Epithelial cell of proximal tubule (primary cell): Measurements from ENCODE around the gene PRSS21. TPM values are rescaled to one million over a fixed set of nuclear protein-coding genes. Genes with fewer than 3 reads are reported as not detected.

Experiments
- DNase-seq: peaks from one replicate; pipeline ENCODE4 v3.0.0-alpha.2; 2011; ENCODE audit warnings: low read depth
- H3K4me3 ChIP-seq: 2 replicates; pipeline ENCODE4 v1.5.1; 2011; ENCODE audit warnings: low read depth, mild to moderate bottlenecking, low read length
- total RNA-seq: library from RNA; depleted of rRNA; stranded (reverse); fragments of >200 nt; gene quantifications from 2 replicates; pipeline ENCODE4 v1.2.3, GENCODE V29; 2015
- TF ChIP-seq, protein P1 (sequence below): conservative IDR thresholded peaks from 2 replicates; pipeline ENCODE4 v1.5.1; 2012; ENCODE audit warnings: low read depth, mild to moderate bottlenecking, low read length

The PRSS21 gene
- total RNA-seq, 1 donor from 2014 or later, result 4.6 TPM

DNA sequence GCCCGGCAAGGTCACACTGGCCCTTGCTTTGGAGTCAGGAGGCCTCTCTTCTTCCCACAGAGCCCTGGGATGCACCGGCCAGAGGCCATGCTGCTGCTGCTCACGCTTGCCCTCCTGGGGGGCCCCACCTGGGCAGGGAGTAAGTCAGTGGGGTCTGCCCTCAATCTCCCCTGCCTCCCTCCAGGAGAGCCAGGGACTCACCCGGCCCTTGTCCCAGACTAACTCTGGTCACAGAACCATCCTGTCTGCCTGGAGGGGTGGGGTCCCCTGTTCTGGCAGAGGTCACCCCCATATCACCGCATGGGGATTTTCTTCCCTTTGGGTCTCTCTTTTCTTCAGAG lies 13.3 kb downstream of the PRSS21 start:
- TF ChIP-seq, protein P1, sequence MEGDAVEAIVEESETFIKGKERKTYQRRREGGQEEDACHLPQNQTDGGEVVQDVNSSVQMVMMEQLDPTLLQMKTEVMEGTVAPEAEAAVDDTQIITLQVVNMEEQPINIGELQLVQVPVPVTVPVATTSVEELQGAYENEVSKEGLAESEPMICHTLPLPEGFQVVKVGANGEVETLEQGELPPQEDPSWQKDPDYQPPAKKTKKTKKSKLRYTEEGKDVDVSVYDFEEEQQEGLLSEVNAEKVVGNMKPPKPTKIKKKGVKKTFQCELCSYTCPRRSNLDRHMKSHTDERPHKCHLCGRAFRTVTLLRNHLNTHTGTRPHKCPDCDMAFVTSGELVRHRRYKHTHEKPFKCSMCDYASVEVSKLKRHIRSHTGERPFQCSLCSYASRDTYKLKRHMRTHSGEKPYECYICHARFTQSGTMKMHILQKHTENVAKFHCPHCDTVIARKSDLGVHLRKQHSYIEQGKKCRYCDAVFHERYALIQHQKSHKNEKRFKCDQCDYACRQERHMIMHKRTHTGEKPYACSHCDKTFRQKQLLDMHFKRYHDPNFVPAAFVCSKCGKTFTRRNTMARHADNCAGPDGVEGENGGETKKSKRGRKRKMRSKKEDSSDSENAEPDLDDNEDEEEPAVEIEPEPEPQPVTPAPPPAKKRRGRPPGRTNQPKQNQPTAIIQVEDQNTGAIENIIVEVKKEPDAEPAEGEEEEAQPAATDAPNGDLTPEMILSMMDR, result no peak
- no peak for DNase-seq
- no peak overlapping the region for H3K4me3 ChIP-seq

- DNase-seq, result no peak
- no peak overlapping the region for H3K4me3 ChIP-seq
- TF ChIP-seq, protein P1, result no peak
Measured at GRCh38 chr16:2831203-2831602, 14.2 kb downstream of the PRSS21 start.

- no peak for DNase-seq
- TF ChIP-seq, protein P1, result no peak
- no peak overlapping the region for H3K4me3 ChIP-seq
Measured at GRCh38 chr16:2833776-2834175, 16.7 kb downstream of the PRSS21 start.

- TF ChIP-seq, protein P1, result no peak
- no peak overlapping the region for H3K4me3 ChIP-seq
- DNase-seq, result no peak
Measured at GRCh38 chr16:2834968-2835367, 17.9 kb downstream of the PRSS21 start.

GRCh38 chr16:2835638-2836493 lies 18.8 kb downstream of the PRSS21 start:
- peak; percentile 93 for DNase-seq
- H3K4me3 ChIP-seq, result peak overlapping the region; percentile 17
- TF ChIP-seq, protein P1, result no peak

DNA sequence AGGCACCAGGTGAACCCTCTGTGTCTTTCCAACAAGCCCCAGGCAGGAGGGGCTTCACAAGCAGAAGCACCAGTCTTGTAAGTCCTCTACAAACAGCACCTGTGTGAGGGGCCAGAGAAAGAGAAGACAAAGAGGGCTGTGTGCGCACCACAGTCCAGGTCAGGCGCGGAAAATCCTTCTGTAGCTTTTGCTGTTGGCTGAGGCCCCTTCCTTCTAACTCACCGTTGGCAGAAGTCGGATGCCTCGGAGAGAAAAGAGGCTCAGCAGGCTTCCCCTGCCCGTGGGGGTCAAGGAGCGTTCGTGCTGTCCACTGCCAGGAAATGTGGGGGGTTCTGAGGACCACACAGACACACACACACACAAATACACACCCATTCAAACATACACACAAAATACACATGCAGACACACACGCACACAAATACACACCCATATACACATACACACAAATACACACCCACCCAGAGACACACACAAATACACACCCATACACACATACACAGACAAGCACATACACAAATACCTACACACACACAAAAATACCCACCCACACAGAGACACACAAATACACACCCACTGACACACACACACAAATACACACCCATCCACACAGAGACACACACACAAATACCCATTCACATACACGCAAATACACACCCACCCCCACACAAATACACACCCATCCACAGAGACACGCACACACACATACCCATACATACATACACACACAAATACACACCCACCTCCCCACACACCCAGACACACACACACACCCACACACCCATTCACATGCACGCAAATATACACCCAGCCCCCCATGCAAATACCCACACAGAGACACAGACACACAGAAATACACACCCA lies 19.8 kb downstream of the PRSS21 start:
- DNase-seq, result no peak
- H3K4me3 ChIP-seq, result no peak overlapping the region
- TF ChIP-seq, protein P1, result no peak
